Measurements from ENCODE around the gene MYCBP2. TPM values are rescaled to one million over a fixed set of nuclear protein-coding genes. Genes with fewer than 3 reads are reported as not detected.

The MYCBP2 gene
- total and polyA plus RNA-seq, 4 donors: 12.1 to 86.4 (median 30.0) TPM

GRCh38 chr13:77337159-77337558 is 10.3 kb upstream of the MYCBP2 start:
- H3K27ac ChIP-seq (ENCODE audit: low read depth in 1 of 2, low read length in 2 of 2): no peak overlapping the region
- no peaks in the 10 kb centered on the region for H3K9me3 ChIP-seq (ENCODE audit: control insufficient read depth in 4 of 4, low read length in 3 of 4)
- no peak overlapping the region for H3K4me3 ChIP-seq (ENCODE audit: low read depth in 1 of 3, low read length in 3 of 3)
- WGBS: 74% methylated on average over 3 of the region's 3 CpGs
- H3K36me3 ChIP-seq (ENCODE audit: control insufficient read depth in 4 of 4, insufficient read depth in 3 of 4, low read depth in 1 of 4, low read length in 3 of 4): no peaks in the 10 kb centered on the region
- H3K4me1 ChIP-seq (ENCODE audit: control insufficient read depth in 4 of 4, insufficient read depth in 4 of 4, low read length in 3 of 4): no peaks in the 10 kb centered on the region
- H3K27me3 ChIP-seq (ENCODE audit: control insufficient read depth in 4 of 4, insufficient read depth in 4 of 4, low read length in 3 of 4): no peaks in the 10 kb centered on the region
- TF ChIP-seq RAD21 (IDR thresholded peaks at IDR 0.05) (peak; percentile 56 to 71), REST (IDR thresholded peaks at IDR 0.05) (no peak)
- no peak for DNase-seq (ENCODE audit: low spot score)
- no peak overlapping the region for H3K9ac ChIP-seq (ENCODE audit: low read depth in 1 of 2, low read length in 2 of 2)

GRCh38 chr13:77335543-77335942 is 8.6 kb upstream of the MYCBP2 start:
- TF ChIP-seq REST (IDR thresholded peaks at IDR 0.05) (no peak), GABPA (IDR thresholded peaks at IDR 0.05 in 1 of 2, conservative IDR thresholded peaks at IDR 0.05 in 1 of 2) (no peak), RXRA (IDR thresholded peaks at IDR 0.05) (no peak), CTCF (IDR thresholded peaks at IDR 0.05; ENCODE audit: low read depth, low read length, missing input control) (no peak)
- Histone ChIP-seq H3K27ac (ENCODE audit: low read depth in 1 of 2, low read length in 2 of 2) (no peak overlapping the region), H3K4me3 (ENCODE audit: low read depth in 1 of 3, low read length in 3 of 3) (no peak overlapping the region), H3K4me1 (ENCODE audit: control insufficient read depth in 4 of 4, insufficient read depth in 4 of 4, low read length in 3 of 4) (no peaks in the 10 kb centered on the region), H3K36me3 (ENCODE audit: control insufficient read depth in 4 of 4, insufficient read depth in 3 of 4, low read depth in 1 of 4, low read length in 3 of 4) (no peaks in the 10 kb centered on the region), H3K9ac (ENCODE audit: low read depth in 1 of 2, low read length in 2 of 2) (no peak overlapping the region), H3K9me3 (ENCODE audit: control insufficient read depth in 4 of 4, low read length in 3 of 4) (no peaks in the 10 kb centered on the region), H3K27me3 (ENCODE audit: control insufficient read depth in 4 of 4, insufficient read depth in 4 of 4, low read length in 3 of 4) (no peaks in the 10 kb centered on the region)
- DNase-seq (ENCODE audit: low spot score): no peak

GRCh38 chr13:77333594-77333993 is 6.7 kb upstream of the MYCBP2 start:
- no peak overlapping the region for H3K27ac ChIP-seq (ENCODE audit: low read depth in 1 of 2, low read length in 2 of 2)
- H3K9ac ChIP-seq (ENCODE audit: low read depth in 1 of 2, low read length in 2 of 2): no peak overlapping the region
- no peaks in the 10 kb centered on the region for H3K9me3 ChIP-seq (ENCODE audit: control insufficient read depth in 4 of 4, low read length in 3 of 4)
- H3K4me3 ChIP-seq (ENCODE audit: low read depth in 1 of 3, low read length in 3 of 3): no peak overlapping the region
- 66% methylated on average over 4 of the region's 4 CpGs for WGBS
- no peaks in the 10 kb centered on the region for H3K27me3 ChIP-seq (ENCODE audit: control insufficient read depth in 4 of 4, insufficient read depth in 4 of 4, low read length in 3 of 4)
- H3K4me1 ChIP-seq (ENCODE audit: control insufficient read depth in 4 of 4, insufficient read depth in 4 of 4, low read length in 3 of 4): peaks cover 0 to 10% (median 8%) of the 10 kb centered on the region in 4 donors
- DNase-seq (ENCODE audit: low spot score): no peak
- H3K36me3 ChIP-seq (ENCODE audit: control insufficient read depth in 4 of 4, insufficient read depth in 3 of 4, low read depth in 1 of 4, low read length in 3 of 4): no peaks in the 10 kb centered on the region
- no peak for TF ChIP-seq SP1 (IDR thresholded peaks at IDR 0.05)
- no peak for TF ChIP-seq CTCF (IDR thresholded peaks at IDR 0.05; ENCODE audit: low read depth, low read length, missing input control)
- TF ChIP-seq MAX (IDR thresholded peaks at IDR 0.05): no peak
- TF ChIP-seq ZBTB33 (IDR thresholded peaks at IDR 0.05): no peak
- no peak for TF ChIP-seq YY1 (IDR thresholded peaks at IDR 0.05)
- TF ChIP-seq HNF4G (IDR thresholded peaks at IDR 0.05): no peak
- TF ChIP-seq RAD21 (IDR thresholded peaks at IDR 0.05): no peak
- no peak for TF ChIP-seq HNF4A (conservative IDR thresholded peaks at IDR 0.05)
- no peak for TF ChIP-seq FOXA1 (IDR thresholded peaks at IDR 0.05)

Measured in liver (tissue), 9 donors.